HCT116 (cell line): ENCODE data around the gene TOM1L1. TPM values are rescaled to one million over a fixed set of nuclear protein-coding genes. Genes with fewer than 3 reads are reported as not detected.

Source experiments
- ATAC-seq: fragments of 200-7000 bp; cut with Tn5 transposase; 2 replicates; pipeline ENCODE4 v1.9.1; 2020; ENCODE audit warnings: mild to moderate bottlenecking, moderate library complexity
- BruUV-seq: library from RNA; stranded (reverse); fragments of 400-500 nt; replicated peaks from 2 replicates; lab custom pipeline; 2021; lab: Mats Ljungman, UMichigan
- CTCF ChIA-PET: fragments of 300-600 bp; sonication (Branson Sonifier 250); formaldehyde crosslinking; loops from one replicate; lab custom pipeline; 2021; ENCODE audit warnings: antibody characterized with exemption; lab: Charles Lee
- POLR2A ChIA-PET: fragments of 300-600, 350-600 bp; sonication (Branson Sonifier 250); formaldehyde crosslinking; loops from one replicate; lab custom pipeline; 2021; ENCODE audit warnings: antibody characterized with exemption; lab: Charles Lee
- RAD21 ChIA-PET, 2 experiments: fragments of 300-600 bp; sonication (Branson Sonifier 250); formaldehyde crosslinking; loops; one replicate each; lab custom pipeline; 2023; ENCODE audit warnings: low total read pairs in 2 of 2; ENCODE audit not compliant: uncharacterized antibody in 2 of 2, unreplicated experiment in 2 of 2, low non-redundant PET in 1 of 2; lab: Charles Lee
- DNase-seq: peaks from one replicate; pipeline ENCODE4 v3.0.0-alpha.2; 2010; ENCODE audit warnings: low read depth, low spot score
- H2AFZ ChIP-seq: fragments of 200-600 bp; shearing (Covaris generic), sonication (generic); 2 replicates; pipeline ENCODE4 v1.6.1; 2017; ENCODE audit warnings: low read depth, mixed run types, mixed read lengths, antibody characterized with exemption, low read length; ENCODE audit not compliant: poor library complexity, severe bottlenecking
- H3K27ac ChIP-seq: 2 replicates; pipeline ENCODE4 v1.5.1; 2012; ENCODE audit warnings: low read depth, low read length
- H3K27me3 ChIP-seq: fragments of 200-600 bp; sonication (generic); 2 replicates; pipeline ENCODE4 v1.6.1; 2016; ENCODE audit warnings: mixed run types, low read length, mixed read lengths; ENCODE audit not compliant: insufficient read depth
- H3K36me3 ChIP-seq, 2 experiments: fragments of 200-500 bp in 1 of 2; fragments of 200-600 bp in 1 of 2; sonication (Bioruptor generic) in 1 of 2; sonication (generic) in 1 of 2; 2 replicates each; pipeline versions ENCODE4 v1.5.1 to v1.6.1; 2014 to 2016; ENCODE audit warnings: low read length in 2 of 2, inconsistent platforms in 1 of 2, mixed read lengths in 1 of 2, mixed run types in 1 of 2; ENCODE audit not compliant: insufficient read depth in 2 of 2, control insufficient read depth in 1 of 2
- H3K4me1 ChIP-seq, 2 experiments: fragments of 200-600 bp in 1 of 2; sonication (generic) in 1 of 2; 2 replicates each; pipeline versions ENCODE4 v1.5.1 to v1.6.1; 2012 to 2017; ENCODE audit warnings: low read length in 2 of 2, inconsistent platforms in 1 of 2, mild to moderate bottlenecking in 1 of 2, mixed read lengths in 1 of 2, mixed run types in 1 of 2, moderate library complexity in 1 of 2; ENCODE audit not compliant: insufficient read depth in 2 of 2, control insufficient read depth in 1 of 2
- H3K4me2 ChIP-seq: fragments of 200-600 bp; sonication (generic); 2 replicates; pipeline ENCODE4 v1.6.1; 2017; ENCODE audit warnings: mixed run types, low read length, mixed read lengths
- H3K4me3 ChIP-seq, 2 experiments: fragments of 200-600 bp in 1 of 2; sonication (generic) in 1 of 2; replicated peaks in 1 of 2; 2 replicates each; pipeline ENCODE4 v1.5.1; 2011 to 2016; ENCODE audit warnings: low read length in 2 of 2, control low read depth in 1 of 2, low read depth in 1 of 2, mild to moderate bottlenecking in 1 of 2, mixed read lengths in 1 of 2, mixed run types in 1 of 2
- H3K79me2 ChIP-seq: fragments of 200-600 bp; sonication (generic); 2 replicates; pipeline ENCODE4 v1.6.1; 2017; ENCODE audit warnings: mild to moderate bottlenecking, mixed run types, low read length, moderate library complexity, mixed read lengths; ENCODE audit not compliant: insufficient read depth
- H3K9ac ChIP-seq: fragments of 200-600 bp; sonication (generic); 2 replicates; pipeline ENCODE4 v1.6.1; 2016; ENCODE audit warnings: low read length, mixed read lengths
- H3K9me2 ChIP-seq: fragments of 200-600 bp; sonication (generic), shearing (Covaris generic); 2 replicates; pipeline ENCODE4 v1.6.1; 2017; ENCODE audit warnings: mixed run types, mild to moderate bottlenecking, moderate library complexity; ENCODE audit not compliant: insufficient read depth
- H3K9me3 ChIP-seq, 2 experiments: fragments of 200-500 bp in 1 of 2; fragments of 200-600 bp in 1 of 2; sonication (Bioruptor generic) in 1 of 2; sonication (generic) in 1 of 2; 2 replicates each; pipeline ENCODE4 v1.6.1; 2014 to 2017; ENCODE audit warnings: low read length in 2 of 2, mixed read lengths in 2 of 2, inconsistent platforms in 1 of 2, low read depth in 1 of 2, mild to moderate bottlenecking in 1 of 2, mixed run types in 1 of 2, moderate library complexity in 1 of 2; ENCODE audit not compliant: control insufficient read depth in 1 of 2, insufficient read depth in 1 of 2
- H4K20me1 ChIP-seq: fragments of 200-600 bp; sonication (generic), shearing (Covaris generic); 2 replicates; pipeline ENCODE4 v1.6.1; 2017; ENCODE audit warnings: mixed run types, mild to moderate bottlenecking, moderate library complexity; ENCODE audit not compliant: insufficient read depth
- CBX3 ChIP-seq: IDR thresholded peaks from 2 replicates; pipeline ENCODE4 v1.6.1; 2012; ENCODE audit warnings: low read depth
- CEBPB ChIP-seq: IDR thresholded peaks from 2 replicates; pipeline ENCODE4 v1.6.1; 2012; ENCODE audit warnings: low read depth
- EGR1 ChIP-seq: IDR thresholded peaks from 2 replicates; pipeline ENCODE4 v1.6.1; 2012; ENCODE audit warnings: low read depth
- EZH2 ChIP-seq: fragments of 200-600 bp; sonication (generic); IDR thresholded peaks from 2 replicates; pipeline ENCODE4 v1.6.1; 2017; ENCODE audit warnings: antibody characterized with exemption, mixed run types
- FOSL1 ChIP-seq: IDR thresholded peaks from 2 replicates; pipeline ENCODE4 v1.6.1; 2012; ENCODE audit warnings: low read depth
- JUND ChIP-seq: IDR thresholded peaks from 2 replicates; pipeline ENCODE4 v1.6.1; 2012
- MAX ChIP-seq: IDR thresholded peaks from 2 replicates; pipeline ENCODE4 v1.6.1; 2012
- POLR2AphosphoS5 ChIP-seq: IDR thresholded peaks from 2 replicates; pipeline ENCODE4 v1.6.1; 2011; ENCODE audit warnings: mild to moderate bottlenecking, low read depth, low read length, moderate library complexity
- REST ChIP-seq: IDR thresholded peaks from 2 replicates; pipeline ENCODE4 v1.6.1; 2012; ENCODE audit warnings: low read depth
- SIN3A ChIP-seq: IDR thresholded peaks from 2 replicates; pipeline ENCODE4 v1.6.1; 2012; ENCODE audit warnings: low read depth
- YY1 ChIP-seq: IDR thresholded peaks from 2 replicates; pipeline ENCODE4 v1.6.1; 2011; ENCODE audit warnings: low read length, low read depth, moderate library complexity, mild to moderate bottlenecking; ENCODE audit not compliant: insufficient replicate concordance; ENCODE audit errors: extremely low read depth
- ZBTB33 ChIP-seq: IDR thresholded peaks from 2 replicates; pipeline ENCODE4 v1.6.1; 2011; ENCODE audit warnings: mild to moderate bottlenecking, low read length, moderate library complexity; ENCODE audit not compliant: insufficient replicate concordance; ENCODE audit errors: extremely low read depth
- ZFX ChIP-seq: fragments of 450-650 bp; IDR thresholded peaks from 2 replicates; pipeline ENCODE4 v1.6.1; 2017
- ZNF274 ChIP-seq: fragments of 200-500 bp; sonication (Bioruptor generic); IDR thresholded peaks from 2 replicates; pipeline ENCODE4 v1.6.1; 2014; ENCODE audit warnings: mild to moderate bottlenecking, low read depth, low read length, inconsistent platforms
- intact Hi-C: fragments of 100-400 bp; cut with micrococcal nuclease; formaldehyde crosslinking; loops from 2 replicates; pipeline ENCODE4 v1.10.0; 2022
- total RNA-seq: library from RNA; stranded (reverse); gene quantifications from one replicate; pipeline ENCODE4 v1.2.1, GENCODE V29; 2021; ENCODE audit not compliant: unreplicated experiment

Gene TOM1L1
- total RNA-seq, 1 experiment from 2014 or later = 70.8 TPM

- ChIA-PET RAD21 (no interaction called here), CTCF (interaction anchor here (1.2 to 1.9 kb wide), 2 partner anchors 18 to 31 kb away, joined by 5 to 6 read pairs; no protein-coding TSS in a partner anchor), POLR2A (no interaction called here)
- intact Hi-C loops = no loop called here
- Histone ChIP-seq H3K36me3 (no peaks in the 10 kb centered on the region), H2AFZ (no peak overlapping the region), H3K4me1 (peaks cover 3 to 5% of the 10 kb centered on the region in 2 experiments; a peak in 3 of 4 replicates), H3K9me3 (no peaks in the 10 kb centered on the region), H3K27ac (no peak overlapping the region), H3K27me3 (no peaks in the 10 kb centered on the region), H4K20me1 (no peaks in the 10 kb centered on the region), H3K9ac (no peak overlapping the region), H3K4me3 (no peak overlapping the region), H3K9me2 (no peaks in the 10 kb centered on the region), H3K4me2 (no peak overlapping the region), H3K79me2 (peaks cover 42% of the 10 kb centered on the region)
- BruUV-seq = no TSS peak
- TF ChIP-seq MAX = no peak
- TF ChIP-seq CBX3 = no peak
- no peak for TF ChIP-seq EGR1
- no peak for TF ChIP-seq ZBTB33
- no peak for TF ChIP-seq ZFX
- TF ChIP-seq POLR2AphosphoS5 = no peak
- TF ChIP-seq SIN3A = no peak
- no peak for TF ChIP-seq FOSL1
- no peak for TF ChIP-seq JUND
- TF ChIP-seq EZH2 = no peak
- no peak for TF ChIP-seq CEBPB
- TF ChIP-seq YY1 = no peak
- TF ChIP-seq ZNF274 = no peak
- no peak for TF ChIP-seq REST
- ATAC-seq (no peak), DNase-seq (no peak)
These were observed 74.1 kb downstream of the TOM1L1 start for GRCh38 chr17:54974759-54975158.
